GM18909 (cell line): ENCODE results near the gene CCSER2.
"Not testable (repeated sequence)": the region's sequence is repeated elsewhere in the genome, so short reads cannot be mapped to it uniquely, and the experiment has no call there.

Source experiments
- ATAC-seq: cut with Tn5 transposase; IDR thresholded peaks from one replicate; pipeline ENCODE4 v1.9.1; 2021; ENCODE audit warnings: mild to moderate bottlenecking; ENCODE audit not compliant: unreplicated experiment, poor library complexity

CCSER2 gene

GRCh38 chr10:84328418-84329195 is at the start of gene CCSER2:
Gene CCSER2 (plus strand): TSS chr10:84328589. CDS start chr10:84371053, 42,464 bp downstream.
- peak; percentile 62 for ATAC-seq

DNA sequence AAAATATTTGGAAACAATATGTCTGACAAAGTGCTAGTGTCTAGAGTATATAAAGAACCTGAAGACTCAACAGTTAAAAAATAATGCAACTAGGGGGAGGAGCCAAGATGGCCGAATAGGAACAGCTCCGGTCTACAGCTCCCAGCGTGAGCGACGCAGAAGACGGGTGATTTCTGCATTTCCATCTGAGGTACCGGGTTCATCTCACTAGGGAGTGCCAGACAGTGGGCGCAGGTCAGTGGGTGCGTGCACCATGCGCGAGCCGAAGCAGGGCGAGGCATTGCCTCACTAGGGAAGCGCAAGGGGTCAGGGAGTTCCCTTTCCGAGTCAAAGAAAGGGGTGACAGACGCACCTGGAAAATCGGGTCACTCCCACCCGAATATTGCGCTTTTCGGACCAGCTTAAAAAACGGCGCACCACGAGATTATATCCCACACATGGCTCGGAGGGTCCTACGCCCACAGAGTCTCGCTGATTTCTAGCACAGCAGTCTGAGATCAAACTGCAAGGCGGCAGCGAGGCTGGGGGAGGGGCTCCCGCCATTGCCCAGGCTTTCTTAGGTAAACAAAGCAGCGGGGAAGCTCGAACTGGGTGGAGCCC is 48.4 kb upstream of the CCSER2 start:
- not testable (repeated sequence) for ATAC-seq

GRCh38 chr10:84286695-84287094 is 41.7 kb upstream of the CCSER2 start:
- no peak for ATAC-seq

DNA sequence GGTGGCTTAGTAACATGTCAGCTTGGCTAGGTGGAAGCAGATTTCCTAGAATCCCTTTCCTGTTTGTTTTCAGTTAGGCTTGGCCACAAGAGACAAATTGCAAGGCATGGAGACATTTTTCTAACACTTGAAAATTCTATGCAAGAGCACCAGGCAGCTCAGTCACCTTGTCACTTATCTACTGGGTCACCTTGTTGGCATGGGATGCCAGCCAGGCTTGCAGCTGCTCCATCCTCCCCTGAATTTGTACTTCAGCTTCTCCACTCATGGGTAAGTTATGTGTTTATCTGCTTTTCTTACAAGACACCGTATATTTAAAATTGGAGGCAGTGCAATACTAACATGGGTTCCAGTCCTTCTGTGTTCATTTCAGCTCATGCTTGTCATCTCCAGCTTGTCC is 40.2 kb upstream of the CCSER2 start:
- no peak for ATAC-seq

DNA sequence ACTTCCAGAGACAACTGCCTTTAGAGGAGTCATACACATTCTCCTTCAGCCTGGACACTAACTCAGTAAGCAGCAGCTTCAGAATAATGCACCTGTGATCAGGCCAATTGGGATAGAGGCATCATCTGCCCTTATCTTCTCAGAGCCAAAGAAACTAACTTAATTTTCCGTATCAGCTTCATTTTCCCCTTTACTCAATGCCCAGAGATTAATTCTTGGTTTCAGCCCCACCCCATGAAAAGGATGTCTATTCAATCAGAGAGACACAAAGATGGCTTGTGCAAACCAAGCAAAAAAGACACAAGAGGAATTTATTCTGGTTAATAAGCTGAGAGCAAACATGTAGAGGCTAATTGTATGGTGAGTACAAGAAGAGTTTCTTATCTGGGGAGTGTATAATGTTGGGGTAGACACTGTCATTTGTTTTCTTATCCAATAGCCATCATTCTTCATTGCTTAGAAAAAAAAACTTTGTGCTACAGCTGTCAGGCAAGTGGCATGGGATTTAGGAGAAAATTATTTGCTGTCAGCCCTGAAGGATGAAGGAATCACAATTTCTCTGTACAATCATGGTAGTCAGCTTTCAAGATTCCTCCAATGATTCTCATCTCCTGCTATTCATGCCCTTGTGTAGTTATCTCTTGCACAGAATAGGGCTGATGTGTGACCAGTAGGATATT is 38.7 kb upstream of the CCSER2 start:
- ATAC-seq = no peak

- no peak for ATAC-seq
Observed at GRCh38 chr10:84290235-84290634, 38.2 kb upstream of the CCSER2 start.

DNA sequence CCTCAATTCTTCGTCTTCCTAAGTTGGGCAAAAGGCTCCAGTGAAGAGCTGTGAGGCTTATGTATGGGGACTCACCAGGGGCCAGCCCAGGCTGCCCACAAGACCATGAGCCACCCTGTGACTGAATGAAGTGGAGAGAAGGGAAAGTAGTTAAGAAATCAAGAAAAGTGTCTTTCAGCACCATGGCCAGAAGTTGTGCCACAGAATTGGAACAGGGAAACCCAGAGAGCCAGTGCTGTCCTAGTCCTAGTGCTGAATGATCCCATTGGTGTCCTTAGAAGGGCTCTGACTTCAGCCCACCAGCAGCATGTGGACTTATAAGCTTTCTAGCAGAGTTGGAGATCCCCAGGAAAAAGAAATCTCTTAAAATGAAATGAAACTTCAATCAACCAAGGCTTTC is 37.0 kb upstream of the CCSER2 start:
- no peak for ATAC-seq

DNA sequence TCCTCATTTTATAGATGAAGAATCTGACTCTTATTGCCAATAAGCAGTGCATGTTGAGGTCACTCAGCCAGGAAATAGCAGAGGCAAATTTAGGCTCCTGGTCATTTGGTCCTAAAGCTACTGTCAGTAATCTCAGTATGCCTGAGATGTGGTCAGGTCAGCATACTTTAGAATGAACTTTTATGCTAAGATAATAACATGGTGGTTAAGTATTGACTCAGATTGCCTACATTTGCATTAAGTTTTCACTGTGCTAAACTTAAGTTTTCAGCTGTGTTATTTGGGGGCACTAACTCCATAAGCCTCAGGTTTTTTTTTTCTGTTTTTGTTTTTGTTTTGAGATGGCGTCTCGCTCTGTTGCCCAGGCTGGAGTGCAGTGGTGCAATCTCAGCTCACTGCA is 35.9 kb upstream of the CCSER2 start:
- ATAC-seq = peak; percentile 40

DNA sequence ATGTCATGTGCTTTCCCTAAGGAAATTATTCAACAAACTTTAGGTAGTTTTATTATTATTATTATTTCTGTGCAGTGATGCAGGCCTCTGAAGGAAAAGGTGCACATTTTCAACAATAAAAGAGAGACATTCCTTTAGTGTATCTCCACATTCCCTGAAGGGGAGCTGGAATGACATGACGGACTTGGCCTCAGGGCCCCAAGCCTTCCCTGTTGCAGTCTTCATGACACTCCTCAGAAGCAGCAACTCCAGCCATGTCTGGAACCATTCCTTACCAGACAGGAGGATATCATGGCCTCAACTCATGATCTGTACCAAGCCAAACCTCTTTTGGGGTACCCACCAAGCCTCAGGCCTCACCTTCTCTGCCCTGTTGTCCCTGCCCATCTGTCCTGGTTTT is 35.2 kb upstream of the CCSER2 start:
- ATAC-seq = no peak

DNA sequence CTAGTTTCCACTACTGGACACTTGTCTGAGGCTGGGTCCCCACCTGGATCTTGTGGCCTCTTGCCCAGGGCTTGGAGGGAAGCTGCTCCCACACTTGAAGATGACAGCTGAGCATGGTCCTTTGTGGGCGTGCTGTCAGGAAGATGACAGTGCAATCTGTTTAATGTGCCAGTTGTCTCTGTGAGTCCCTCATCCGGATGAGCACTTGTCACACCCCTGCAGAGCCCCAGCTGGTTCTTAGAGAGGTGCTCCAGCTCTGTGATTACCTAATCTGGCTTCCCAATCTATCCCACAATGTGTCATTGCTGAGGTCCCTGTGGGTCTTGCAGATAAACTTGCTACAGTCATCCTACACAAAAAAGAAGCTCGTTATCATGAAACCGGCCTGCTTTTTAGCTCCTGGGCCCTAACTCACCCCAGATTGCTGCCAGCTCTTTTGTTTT is 34.8 kb upstream of the CCSER2 start:
- ATAC-seq = no peak

DNA sequence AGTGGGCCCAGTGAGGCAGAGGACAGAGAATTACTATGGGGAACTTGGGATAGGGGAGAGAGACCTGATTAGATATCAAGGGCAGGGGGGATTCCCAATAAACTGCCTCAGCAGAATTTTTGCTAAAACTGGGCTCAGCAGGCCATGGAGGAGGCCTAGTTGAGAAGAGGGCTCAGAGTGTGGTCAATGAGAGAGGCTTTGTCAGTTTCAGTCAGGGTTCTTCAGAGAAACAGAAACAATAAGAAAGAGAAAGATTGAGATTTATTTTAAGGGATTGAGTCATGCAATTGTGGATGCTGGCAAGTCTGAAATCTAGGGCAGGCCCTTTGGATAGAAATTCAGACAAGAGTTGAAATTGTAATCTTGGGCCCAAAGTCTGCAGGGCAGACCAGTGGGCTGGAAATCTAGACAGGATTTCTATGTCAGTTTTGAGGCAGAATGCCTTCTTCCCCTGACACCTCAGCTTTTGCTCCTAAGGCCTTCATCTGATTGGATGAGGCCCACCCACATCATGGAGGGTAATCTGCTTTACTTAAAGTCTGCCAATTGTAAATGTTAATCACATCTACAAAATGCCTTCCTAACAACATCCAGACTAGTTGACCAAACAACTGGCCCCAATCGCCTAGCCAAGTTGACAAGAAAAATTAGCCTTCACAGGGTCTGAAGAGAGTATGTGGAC is 33.5 kb upstream of the CCSER2 start:
- peak; percentile 78 for ATAC-seq

- no peak for ATAC-seq
Observed at GRCh38 chr10:84296091-84296981, 32.1 kb upstream of the CCSER2 start.

GRCh38 chr10:84298057-84298456 is 30.3 kb upstream of the CCSER2 start:
- no peak for ATAC-seq

DNA sequence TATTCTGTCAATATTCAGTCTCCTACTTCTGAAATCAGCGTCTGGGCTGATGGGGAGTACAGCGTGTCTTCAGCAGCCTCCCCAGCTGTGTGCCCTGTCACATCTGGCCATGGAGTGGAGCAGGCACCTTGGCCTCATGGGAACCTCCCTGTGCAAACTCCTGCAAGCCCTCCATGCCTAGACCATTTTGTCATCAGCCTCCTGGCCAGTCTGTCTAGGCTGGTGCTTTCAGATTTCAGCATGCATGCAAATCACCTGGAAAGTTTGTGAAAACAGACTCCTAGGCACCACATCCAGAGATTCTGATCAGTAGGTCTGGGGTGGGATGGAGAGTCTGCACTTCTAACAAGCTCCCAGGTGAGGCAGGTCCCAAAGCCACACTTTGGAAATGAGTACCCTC is 26.2 kb upstream of the CCSER2 start:
- ATAC-seq = no peak

GRCh38 chr10:84306751-84307384 is 21.5 kb upstream of the CCSER2 start:
- ATAC-seq = no peak

DNA sequence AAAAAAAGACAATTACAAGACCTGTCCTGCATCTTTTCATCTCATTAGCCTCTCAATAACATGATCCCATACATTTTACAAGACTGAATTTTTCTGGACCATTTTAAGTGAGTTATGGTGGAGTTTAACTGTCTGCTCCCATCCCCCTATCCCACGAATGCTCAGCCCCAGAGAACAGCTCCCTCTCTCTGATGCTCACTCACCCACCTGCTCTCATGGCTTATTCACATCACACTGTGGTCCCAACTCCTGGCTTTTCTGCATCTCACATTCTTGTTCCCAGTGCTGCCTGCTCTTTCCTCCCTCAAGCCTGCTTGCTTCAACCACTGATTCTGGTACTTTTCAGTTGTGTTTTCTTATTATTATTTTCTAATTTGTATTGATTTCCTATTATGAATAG is 20.4 kb upstream of the CCSER2 start:
- ATAC-seq = no peak

GRCh38 chr10:84308481-84309304 is 19.7 kb upstream of the CCSER2 start:
- no peak for ATAC-seq

DNA sequence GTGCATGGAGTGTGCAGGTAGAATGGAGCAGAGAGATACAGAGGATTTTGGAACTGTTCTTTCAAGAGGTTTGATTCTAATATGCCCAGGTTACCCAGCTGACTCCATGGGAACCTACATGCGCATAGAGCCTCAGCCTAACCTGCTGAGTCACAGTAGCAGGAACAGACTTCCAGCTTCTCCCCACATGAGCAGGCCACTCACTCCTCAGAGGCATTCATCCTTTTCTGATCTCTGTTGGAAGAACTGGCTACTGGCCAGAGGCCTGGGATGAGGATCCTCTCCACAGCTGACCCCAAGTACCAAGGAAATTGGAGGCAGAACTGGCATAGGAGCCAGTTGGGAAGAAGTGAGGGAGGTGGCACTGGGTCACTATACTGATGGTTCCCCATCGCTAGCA is 17.9 kb upstream of the CCSER2 start:
- ATAC-seq = no peak

DNA sequence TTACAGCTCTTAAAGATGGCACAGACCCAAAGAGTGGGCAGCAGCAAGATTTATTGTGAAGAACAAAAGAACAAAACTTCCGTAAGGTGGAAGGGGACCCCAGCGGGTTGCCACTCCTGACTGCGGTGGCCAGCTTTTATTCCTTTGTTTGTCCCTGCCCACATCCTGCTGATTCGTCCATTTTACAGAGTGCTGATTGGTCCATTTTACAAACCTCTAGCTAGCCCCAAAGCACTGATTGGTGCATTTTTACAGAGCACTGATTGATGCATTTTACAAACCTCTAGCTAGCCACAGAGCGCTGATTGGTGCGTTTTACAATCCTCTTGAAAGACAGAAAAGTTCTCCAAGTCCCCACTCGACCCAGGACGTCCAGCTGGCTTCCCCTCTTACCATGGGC is 16.8 kb upstream of the CCSER2 start:
- ATAC-seq = no peak
